ENCODE results near the gene FNDC3A.
"Not testable (repeated sequence)": the region's sequence is repeated elsewhere in the genome, so short reads cannot be mapped to it uniquely, and the experiment has no call there.

FNDC3A gene

GRCh38 chr13:49057176-49057575 is 81.5 kb downstream of the FNDC3A start:
- H3K4me3 ChIP-seq (replicated peaks; ENCODE audit: low read depth, low read length): no peak overlapping the region
- TF ChIP-seq CTCF (IDR thresholded peaks at IDR 0.05; ENCODE audit: insufficient read depth, low read length, poor library complexity, severe bottlenecking): no peak

GRCh38 chr13:49058761-49059160 is 83.0 kb downstream of the FNDC3A start:
- Histone ChIP-seq H3K4me3 (replicated peaks; ENCODE audit: low read depth, low read length) (no peak overlapping the region), H3K36me3 (ENCODE audit: control insufficient read depth, insufficient read depth, low read length) (no peaks in the 10 kb centered on the region; the same call in 1 of the 2 replicates), H3K27me3 (replicated peaks; ENCODE audit: control insufficient read depth, insufficient read depth, low read length) (no peaks in the 10 kb centered on the region)
- peak; percentile 10 for DNase-seq (ENCODE audit: extremely low read depth, insufficient read length)
- no peak for TF ChIP-seq CTCF (IDR thresholded peaks at IDR 0.05; ENCODE audit: insufficient read depth, low read length, poor library complexity, severe bottlenecking)

More at GRCh38 chr13:49057176-49057575, 81.5 kb downstream of the FNDC3A start:
- DNase-seq (ENCODE audit: extremely low read depth, insufficient read length): no peak
- no peaks in the 10 kb centered on the region; the same call in 1 of the 2 replicates for H3K36me3 ChIP-seq (ENCODE audit: control insufficient read depth, insufficient read depth, low read length)
- H3K27me3 ChIP-seq (replicated peaks; ENCODE audit: control insufficient read depth, insufficient read depth, low read length): no peaks in the 10 kb centered on the region

- no peak for DNase-seq (ENCODE audit: extremely low read depth, insufficient read length)
- no peaks in the 10 kb centered on the region for H3K36me3 ChIP-seq (ENCODE audit: control insufficient read depth, insufficient read depth, low read length)
- H3K27me3 ChIP-seq (replicated peaks; ENCODE audit: control insufficient read depth, insufficient read depth, low read length): no peaks in the 10 kb centered on the region
- no peak overlapping the region for H3K4me3 ChIP-seq (replicated peaks; ENCODE audit: low read depth, low read length)
- TF ChIP-seq CTCF (IDR thresholded peaks at IDR 0.05; ENCODE audit: insufficient read depth, low read length, poor library complexity, severe bottlenecking): no peak
Measured at GRCh38 chr13:49060678-49061387, 85.1 kb downstream of the FNDC3A start.

GRCh38 chr13:49061388-49061752 is 85.7 kb downstream of the FNDC3A start:
- DNase-seq (ENCODE audit: extremely low read depth, insufficient read length); H3K36me3 ChIP-seq (ENCODE audit: control insufficient read depth, insufficient read depth, low read length); H3K4me3 ChIP-seq (replicated peaks; ENCODE audit: low read depth, low read length); H3K27me3 ChIP-seq (replicated peaks; ENCODE audit: control insufficient read depth, insufficient read depth, low read length): not testable (repeated sequence)

GRCh38 chr13:49062297-49062896 is 86.7 kb downstream of the FNDC3A start:
- TF ChIP-seq CTCF (IDR thresholded peaks at IDR 0.05; ENCODE audit: insufficient read depth, low read length, poor library complexity, severe bottlenecking): no peak
- no peaks in the 10 kb centered on the region for H3K36me3 ChIP-seq (ENCODE audit: control insufficient read depth, insufficient read depth, low read length)
- no peak for DNase-seq (ENCODE audit: extremely low read depth, insufficient read length)

GRCh38 chr13:49063011-49063410 is 87.3 kb downstream of the FNDC3A start:
- no peak for DNase-seq (ENCODE audit: extremely low read depth, insufficient read length)
- Histone ChIP-seq H3K27me3 (replicated peaks; ENCODE audit: control insufficient read depth, insufficient read depth, low read length) (no peaks in the 10 kb centered on the region), H3K4me3 (replicated peaks; ENCODE audit: low read depth, low read length) (no peak overlapping the region), H3K36me3 (ENCODE audit: control insufficient read depth, insufficient read depth, low read length) (no peaks in the 10 kb centered on the region)
- TF ChIP-seq CTCF (IDR thresholded peaks at IDR 0.05; ENCODE audit: insufficient read depth, low read length, poor library complexity, severe bottlenecking): no peak

More at GRCh38 chr13:49062297-49062896, 86.7 kb downstream of the FNDC3A start:
- Histone ChIP-seq H3K27me3 (replicated peaks; ENCODE audit: control insufficient read depth, insufficient read depth, low read length) (no peaks in the 10 kb centered on the region), H3K4me3 (replicated peaks; ENCODE audit: low read depth, low read length) (no peak overlapping the region)

All from GM06990 (cell line).